ENCODE results near the gene FAM114A1.
"Not testable (repeated sequence)": the region's sequence is repeated elsewhere in the genome, so short reads cannot be mapped to it uniquely, and the experiment has no call there.

FAM114A1 gene

DNA sequence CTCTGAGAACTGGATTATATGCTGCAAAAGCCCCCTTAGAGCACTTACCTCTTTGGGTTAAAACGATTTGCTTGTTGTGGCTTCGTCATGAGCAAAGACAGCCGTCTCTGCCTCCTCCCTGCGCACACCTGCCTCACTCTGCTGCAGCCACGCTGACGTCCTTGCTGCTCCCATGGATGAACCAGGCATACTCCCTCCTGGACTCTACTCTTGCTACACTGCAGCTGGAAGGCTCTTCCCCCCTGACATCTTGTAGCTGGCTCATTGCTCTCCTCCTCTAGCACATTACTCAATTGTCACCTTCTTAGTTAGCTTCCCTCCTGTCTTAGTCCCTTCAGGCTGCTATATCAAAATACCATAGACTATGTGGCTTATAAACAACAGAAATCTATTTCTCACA is 59.3 kb downstream of the FAM114A1 start:
- DNase-seq (ENCODE audit: low read depth): no peak
- H3K4me3 ChIP-seq (ENCODE audit: low read depth, low read length): no peak overlapping the region

DNA sequence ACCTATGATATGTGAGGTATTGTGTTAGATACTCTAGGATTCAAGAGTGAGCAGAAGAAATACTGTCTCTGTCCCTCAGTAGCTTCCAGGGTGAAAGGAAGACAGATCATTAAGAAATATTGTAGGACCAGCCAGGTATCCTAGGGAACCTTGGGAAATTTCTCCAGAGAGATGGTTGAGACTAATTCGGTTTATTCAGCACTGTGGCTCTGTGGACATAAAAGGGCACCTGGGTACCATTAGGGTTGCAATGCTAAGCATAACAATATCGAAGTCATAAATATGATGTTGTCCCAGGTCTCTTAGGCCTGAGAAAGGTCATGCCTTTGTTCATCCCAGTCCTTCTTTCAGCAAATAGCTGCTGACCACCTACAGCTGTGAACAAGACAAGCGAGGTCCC is 61.0 kb downstream of the FAM114A1 start:
- no peak overlapping the region for H3K4me3 ChIP-seq (ENCODE audit: low read depth, low read length)
- no peak for DNase-seq (ENCODE audit: low read depth)

GRCh38 chr4:38928974-38929373 is 61.4 kb downstream of the FAM114A1 start:
- H3K4me3 ChIP-seq (ENCODE audit: low read depth, low read length): no peak overlapping the region
- no peak for DNase-seq (ENCODE audit: low read depth)

GRCh38 chr4:38930204-38930603 is 62.6 kb downstream of the FAM114A1 start:
- no peak for DNase-seq (ENCODE audit: low read depth)
- no peak overlapping the region for H3K4me3 ChIP-seq (ENCODE audit: low read depth, low read length)

DNA sequence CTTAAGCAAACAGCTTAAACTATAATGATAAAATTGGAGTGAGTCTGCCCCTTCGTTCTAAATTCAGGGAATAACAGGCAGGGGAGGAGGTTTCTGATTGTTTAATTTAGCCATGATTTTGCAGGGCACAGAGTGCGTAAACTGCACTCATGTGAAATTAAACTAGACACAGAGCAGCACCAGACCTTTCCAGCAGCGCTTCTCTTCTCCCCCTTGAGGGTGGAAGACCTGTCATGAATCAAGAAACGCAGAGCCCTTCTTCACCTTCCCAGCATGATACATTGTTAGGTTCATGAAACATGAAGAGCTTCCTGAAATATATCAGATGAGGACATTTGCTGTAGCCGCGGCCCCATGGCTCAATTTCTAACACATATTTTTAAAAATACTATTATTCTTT is 63.1 kb downstream of the FAM114A1 start:
- no peak overlapping the region for H3K4me3 ChIP-seq (ENCODE audit: low read depth, low read length)
- no peak for DNase-seq (ENCODE audit: low read depth)

GRCh38 chr4:38931125-38931524 is 63.5 kb downstream of the FAM114A1 start:
- no peak overlapping the region for H3K4me3 ChIP-seq (ENCODE audit: low read depth, low read length)
- no peak for DNase-seq (ENCODE audit: low read depth)

DNA sequence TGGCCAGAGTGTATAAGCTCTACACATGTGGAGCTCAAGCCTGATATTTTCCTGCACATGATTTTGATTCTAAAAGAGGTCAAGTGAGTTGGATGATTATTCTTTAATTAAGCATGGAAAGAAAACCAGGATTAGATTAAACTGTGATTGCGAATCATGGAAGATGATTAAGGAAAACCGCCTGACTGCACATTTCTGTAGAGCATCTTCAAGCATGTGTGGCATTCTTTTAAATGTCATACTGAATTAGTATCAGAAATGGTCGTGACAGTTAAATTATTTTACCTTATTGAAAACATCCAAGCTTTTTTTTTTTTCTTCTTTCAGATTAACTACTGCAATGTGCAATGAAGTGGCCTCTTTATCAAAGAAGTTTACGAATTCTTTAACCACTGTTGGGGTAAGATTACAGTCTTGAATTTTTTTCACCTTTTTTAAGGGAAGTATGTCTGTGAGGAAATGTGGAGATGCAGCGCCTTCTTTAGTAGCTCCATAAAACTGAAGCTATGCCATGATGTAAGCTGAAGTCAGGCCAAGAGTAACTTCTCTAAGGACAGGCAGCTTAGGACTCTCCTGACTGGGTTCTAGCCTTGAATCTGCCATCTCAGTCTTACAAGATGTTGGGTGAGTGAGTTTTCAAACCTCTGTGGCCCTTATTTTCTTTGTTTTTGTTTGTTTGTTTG is 67.9 kb downstream of the FAM114A1 start:
- no peak overlapping the region for H3K4me3 ChIP-seq (ENCODE audit: low read depth, low read length)
- no peak for DNase-seq (ENCODE audit: low read depth)

DNA sequence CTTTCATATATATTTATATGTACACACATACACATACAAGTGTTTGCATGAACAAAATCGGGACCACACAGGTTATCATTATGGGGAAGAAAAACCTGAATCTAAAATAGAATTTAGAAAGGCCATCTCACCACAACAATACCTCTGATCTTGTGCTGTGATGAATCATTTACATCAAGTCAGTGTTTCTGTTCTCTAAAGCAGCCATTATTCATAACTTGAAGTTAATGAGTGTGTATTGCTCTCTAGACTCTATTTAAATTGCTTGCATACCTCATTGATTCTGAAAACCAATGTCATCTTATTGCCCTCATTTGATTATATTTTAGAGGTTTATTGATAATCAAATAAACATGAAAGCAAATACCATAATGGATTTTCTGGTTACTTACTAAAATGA is 71.6 kb downstream of the FAM114A1 start:
- no peak for DNase-seq (ENCODE audit: low read depth)
- H3K4me3 ChIP-seq (ENCODE audit: low read depth, low read length): no peak overlapping the region

- no peak overlapping the region for H3K4me3 ChIP-seq (ENCODE audit: low read depth, low read length)
- no peak for DNase-seq (ENCODE audit: low read depth)
Measured at GRCh38 chr4:38940476-38940875, 72.9 kb downstream of the FAM114A1 start.

- not testable (repeated sequence) for H3K4me3 ChIP-seq (ENCODE audit: low read depth, low read length)
- DNase-seq (ENCODE audit: low read depth): peak; percentile 42
Measured at GRCh38 chr4:38941906-38942305, 74.3 kb downstream of the FAM114A1 start.

DNA sequence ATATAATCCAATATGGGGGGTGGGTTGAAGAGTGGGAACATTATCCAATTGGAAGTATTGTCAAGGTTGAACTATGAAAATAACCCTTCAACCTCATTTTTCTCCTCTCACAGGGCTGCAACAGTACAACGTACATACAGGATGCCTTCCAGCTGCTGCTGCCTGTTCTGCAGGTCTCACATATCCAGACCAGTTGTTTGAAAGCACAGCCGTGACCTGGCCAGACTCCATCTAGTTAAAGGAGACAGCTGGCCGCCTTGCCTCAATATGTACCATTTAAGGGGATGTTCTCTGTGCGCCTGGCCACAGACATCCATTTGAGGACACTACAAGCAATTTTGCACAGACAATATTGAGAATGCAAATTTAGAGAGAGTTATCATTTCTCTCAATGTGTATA is 75.7 kb downstream of the FAM114A1 start:
- DNase-seq (ENCODE audit: low read depth): peak; percentile 65
- H3K4me3 ChIP-seq (ENCODE audit: low read depth, low read length): no peak overlapping the region

DNA sequence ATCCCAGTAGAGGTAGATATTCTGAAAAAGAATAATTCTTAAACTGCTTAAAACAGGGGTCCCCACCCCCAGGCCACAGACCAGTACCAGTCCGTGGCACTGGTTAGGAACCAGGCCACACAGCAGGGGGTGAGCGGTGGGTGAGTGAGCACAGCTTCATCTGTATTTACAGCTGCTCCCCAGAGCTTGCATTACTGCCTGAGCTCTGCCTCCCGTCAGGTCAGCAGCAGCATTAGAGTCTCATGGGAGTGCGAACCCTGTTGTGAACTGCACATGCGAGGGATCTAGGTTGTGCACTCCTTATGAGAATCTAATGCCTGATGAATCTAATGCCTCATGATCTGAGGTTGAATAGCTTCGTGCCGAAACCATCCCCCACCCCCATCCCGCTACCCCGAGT is 76.8 kb downstream of the FAM114A1 start:
- no peak overlapping the region for H3K4me3 ChIP-seq (ENCODE audit: low read depth, low read length)
- DNase-seq (ENCODE audit: low read depth): no peak

- no peak overlapping the region for H3K4me3 ChIP-seq (ENCODE audit: low read depth, low read length)
- DNase-seq (ENCODE audit: low read depth): no peak
Measured at GRCh38 chr4:38946919-38947318, 79.3 kb downstream of the FAM114A1 start.

GRCh38 chr4:38948551-38948950 is 80.9 kb downstream of the FAM114A1 start:
- H3K4me3 ChIP-seq (ENCODE audit: low read depth, low read length): no peak overlapping the region
- peak; percentile 87 for DNase-seq (ENCODE audit: low read depth)

- DNase-seq (ENCODE audit: low read depth): no peak
- no peak overlapping the region for H3K4me3 ChIP-seq (ENCODE audit: low read depth, low read length)
Measured at GRCh38 chr4:38949411-38950051, 81.9 kb downstream of the FAM114A1 start.

- H3K4me3 ChIP-seq (ENCODE audit: low read depth, low read length): no peak overlapping the region
- DNase-seq (ENCODE audit: low read depth): peak; percentile 53
Measured at GRCh38 chr4:38950159-38950558, 82.6 kb downstream of the FAM114A1 start.

GRCh38 chr4:38950734-38951133 is 83.1 kb downstream of the FAM114A1 start:
- DNase-seq (ENCODE audit: low read depth): no peak
- no peak overlapping the region for H3K4me3 ChIP-seq (ENCODE audit: low read depth, low read length)

GRCh38 chr4:38951598-38951997 is 84.0 kb downstream of the FAM114A1 start:
- no peak overlapping the region for H3K4me3 ChIP-seq (ENCODE audit: low read depth, low read length)
- no peak for DNase-seq (ENCODE audit: low read depth)

GRCh38 chr4:38952017-38952416 is 84.4 kb downstream of the FAM114A1 start:
- DNase-seq (ENCODE audit: low read depth): no peak
- no peak overlapping the region for H3K4me3 ChIP-seq (ENCODE audit: low read depth, low read length)

DNA sequence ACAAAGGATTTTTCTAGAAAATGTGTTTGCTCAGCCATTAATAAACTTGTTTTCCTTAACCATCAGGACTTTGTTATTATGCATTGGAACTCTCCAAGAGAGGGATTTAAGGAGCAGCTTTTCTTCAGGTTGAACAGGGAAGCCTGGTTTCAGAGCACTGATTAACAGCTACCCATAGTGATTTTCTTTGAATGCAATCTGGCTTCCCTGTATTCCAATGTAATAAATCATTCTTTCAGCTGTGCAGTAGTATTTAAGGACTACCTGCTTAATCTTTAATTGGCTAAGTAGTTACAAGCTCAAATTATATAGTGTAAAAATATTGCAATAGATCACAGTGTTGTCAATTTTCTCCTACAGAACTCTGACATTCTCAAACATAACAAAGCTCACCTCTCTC is 87.1 kb downstream of the FAM114A1 start:
- H3K4me3 ChIP-seq (ENCODE audit: low read depth, low read length): no peak overlapping the region
- DNase-seq (ENCODE audit: low read depth): no peak

DNA sequence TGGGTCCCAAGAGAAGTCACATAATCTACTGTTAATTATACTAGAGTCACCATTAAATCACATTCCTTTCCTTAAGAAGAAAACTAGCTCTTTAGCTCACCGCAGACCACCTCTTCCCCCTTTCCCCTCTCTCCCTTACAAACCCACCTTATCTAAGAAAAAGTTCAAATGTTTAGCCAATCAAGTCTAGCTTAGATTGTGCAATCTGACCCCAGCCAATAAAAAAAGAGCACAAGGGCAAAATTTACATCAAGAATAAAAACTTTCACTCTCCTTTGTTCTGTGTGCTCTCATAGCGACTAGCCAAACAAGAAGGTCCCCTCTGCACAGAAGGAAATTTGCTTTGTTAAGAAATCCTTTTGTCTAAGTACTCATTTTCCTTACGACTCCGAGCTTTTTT is 88.4 kb downstream of the FAM114A1 start:
- no peak overlapping the region for H3K4me3 ChIP-seq (ENCODE audit: low read depth, low read length)
- DNase-seq (ENCODE audit: low read depth): no peak

Measured in skeletal muscle cell (primary cell).